IMR-90 (cell line): ENCODE data around the gene OR2V2.

ENCODE experiments used
- CTCF ChIP-seq: conservative IDR thresholded peaks from 2 replicates; pipeline ENCODE4 v1.5.1; 2012; ENCODE audit warnings: mild to moderate bottlenecking, low read depth, low read length, improper control_type of control experiment
- POLR2A ChIP-seq: IDR thresholded peaks from 2 replicates; pipeline ENCODE4 v1.6.1; 2012; ENCODE audit warnings: mild to moderate bottlenecking, low read depth, low read length
- RAD21 ChIP-seq: IDR thresholded peaks from 2 replicates; pipeline ENCODE4 v1.6.1; 2012; ENCODE audit warnings: low read length, improper control_type of control experiment
- SMC3 ChIP-seq: fragments of 150-350 bp; IDR thresholded peaks from 2 replicates; pipeline ENCODE4 v1.6.1; 2016; ENCODE audit warnings: low read depth, mild to moderate bottlenecking, antibody characterized with exemption, low read length, moderate library complexity

GRCh38 chr5:181205761-181206649, 58.6 kb downstream of the OR2V2 start:
- TF ChIP-seq RAD21: no peak
- no peak for TF ChIP-seq SMC3
- no peak for TF ChIP-seq CTCF
- TF ChIP-seq POLR2A: no peak
